SK-N-SH treated with all-trans-retinoic acid at 6 μM for 48 hours (cell line): ENCODE data around the gene PTPRN2.

Source experiments
- GLIS3 ChIP-seq: fragments of 250-450 bp; sonication (Bioruptor Pico); IDR thresholded peaks from 2 replicates; pipeline ENCODE4 v1.5.0; 2020; ENCODE audit warnings: mild to moderate bottlenecking, moderate library complexity
- OSR1 ChIP-seq: fragments of 250-450 bp; sonication (Bioruptor Pico); IDR thresholded peaks from 2 replicates; pipeline ENCODE4 v1.8.0; 2022; ENCODE audit warnings: moderate library complexity, mild to moderate bottlenecking, inconsistent platforms
- PATZ1 ChIP-seq: fragments of 250-450 bp; sonication (Bioruptor Pico); IDR thresholded peaks from 2 replicates; pipeline ENCODE4 v1.8.0; 2020; ENCODE audit warnings: mild to moderate bottlenecking, moderate library complexity, borderline replicate concordance
- PPARA ChIP-seq: fragments of 250-450 bp; sonication (Bioruptor Pico); IDR thresholded peaks from 2 replicates; pipeline ENCODE4 v1.5.0; 2020; ENCODE audit warnings: mild to moderate bottlenecking, borderline replicate concordance
- SNAI2 ChIP-seq: fragments of 250-450 bp; sonication (Bioruptor Pico); IDR thresholded peaks from 2 replicates; pipeline ENCODE4 v1.5.0; 2020; ENCODE audit warnings: mild to moderate bottlenecking, moderate library complexity
- TCF4 ChIP-seq: fragments of 250-450 bp; sonication (Bioruptor Pico); IDR thresholded peaks from 2 replicates; pipeline ENCODE4 v1.8.0; 2021; ENCODE audit warnings: mild to moderate bottlenecking, moderate library complexity, borderline replicate concordance
- TOX ChIP-seq: fragments of 250-450 bp; sonication (Bioruptor Pico); IDR thresholded peaks from 2 replicates; pipeline ENCODE4 v1.8.0; 2021; ENCODE audit warnings: mild to moderate bottlenecking, moderate library complexity, borderline replicate concordance
- TSHZ2 ChIP-seq: fragments of 250-450 bp; sonication (Bioruptor Pico); IDR thresholded peaks from 2 replicates; pipeline ENCODE4 v1.5.0; 2020; ENCODE audit warnings: mild to moderate bottlenecking, moderate library complexity
- ZC3H10 ChIP-seq: fragments of 250-450 bp; sonication (Bioruptor Pico); IDR thresholded peaks from 2 replicates; pipeline ENCODE4 v1.5.1; 2021; ENCODE audit warnings: mild to moderate bottlenecking, moderate library complexity
- ZNF565 ChIP-seq: fragments of 450-650 bp; formaldehyde crosslinking; conservative IDR thresholded peaks from 2 replicates; pipeline ENCODE4 v1.5.0; 2020; ENCODE audit warnings: low read depth, mild to moderate bottlenecking, moderate library complexity

GRCh38 chr7:158188676-158189075, 398.9 kb downstream of the PTPRN2 start:
- TF ChIP-seq OSR1 (CRISPR knock-in tag) (no peak), TOX (no peak), PATZ1 (CRISPR knock-in tag) (no peak), PPARA (CRISPR knock-in tag) (no peak), SNAI2 (no peak), TSHZ2 (CRISPR knock-in tag) (no peak), ZC3H10 (CRISPR knock-in tag) (no peak), TCF4 (CRISPR knock-in tag) (no peak), GLIS3 (CRISPR knock-in tag) (no peak), ZNF565 (no peak)
